GM21515 (cell line): Measurements from ENCODE around the gene MTA1.

Experiments
- ATAC-seq: cut with Tn5 transposase; IDR thresholded peaks from one replicate; pipeline ENCODE4 v1.9.1; 2021; ENCODE audit not compliant: unreplicated experiment

MTA1 gene

DNA sequence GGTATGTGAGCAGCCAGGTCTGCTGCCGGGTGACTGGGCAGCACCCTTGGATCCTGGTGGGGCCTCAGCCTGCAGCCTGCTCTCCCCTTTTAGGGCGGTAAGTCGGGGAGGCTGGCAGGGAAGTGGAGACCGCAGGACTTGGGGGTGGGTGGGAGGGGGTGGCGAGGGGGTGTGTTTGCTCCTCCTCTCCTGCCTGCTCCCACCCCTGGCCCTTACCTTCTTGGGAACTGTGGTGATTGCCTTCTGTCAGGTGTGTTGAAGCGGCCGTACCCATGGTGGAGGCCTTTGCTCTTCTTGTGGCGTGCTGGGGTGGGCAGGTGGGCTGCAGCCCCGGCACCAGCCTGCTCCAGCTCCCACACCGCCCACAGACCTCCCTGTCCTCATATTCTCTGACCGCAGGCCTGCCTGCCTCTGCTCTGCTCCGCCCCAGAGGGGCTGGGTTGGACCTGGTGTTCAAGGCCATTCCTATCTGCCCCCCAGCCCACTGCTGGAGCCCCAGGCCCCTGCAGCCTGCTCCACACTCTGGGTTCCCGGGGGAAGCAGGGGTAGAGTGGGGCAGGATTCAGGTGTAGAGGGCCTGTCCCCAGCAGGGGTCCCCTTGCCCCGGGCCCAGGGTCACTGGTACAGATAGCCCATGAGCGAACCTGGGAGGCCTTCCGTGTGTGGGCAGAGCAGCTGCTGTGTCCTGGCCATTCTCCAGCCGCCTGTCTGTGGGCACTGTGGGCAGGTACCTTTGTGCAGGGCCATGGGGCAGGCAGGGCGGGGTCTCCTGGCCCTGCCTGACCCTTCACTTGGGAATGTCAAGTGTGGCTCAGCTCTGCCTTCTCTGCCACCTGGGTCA is 76.6 kb downstream of the MTA1 start:
- no peak for ATAC-seq

DNA sequence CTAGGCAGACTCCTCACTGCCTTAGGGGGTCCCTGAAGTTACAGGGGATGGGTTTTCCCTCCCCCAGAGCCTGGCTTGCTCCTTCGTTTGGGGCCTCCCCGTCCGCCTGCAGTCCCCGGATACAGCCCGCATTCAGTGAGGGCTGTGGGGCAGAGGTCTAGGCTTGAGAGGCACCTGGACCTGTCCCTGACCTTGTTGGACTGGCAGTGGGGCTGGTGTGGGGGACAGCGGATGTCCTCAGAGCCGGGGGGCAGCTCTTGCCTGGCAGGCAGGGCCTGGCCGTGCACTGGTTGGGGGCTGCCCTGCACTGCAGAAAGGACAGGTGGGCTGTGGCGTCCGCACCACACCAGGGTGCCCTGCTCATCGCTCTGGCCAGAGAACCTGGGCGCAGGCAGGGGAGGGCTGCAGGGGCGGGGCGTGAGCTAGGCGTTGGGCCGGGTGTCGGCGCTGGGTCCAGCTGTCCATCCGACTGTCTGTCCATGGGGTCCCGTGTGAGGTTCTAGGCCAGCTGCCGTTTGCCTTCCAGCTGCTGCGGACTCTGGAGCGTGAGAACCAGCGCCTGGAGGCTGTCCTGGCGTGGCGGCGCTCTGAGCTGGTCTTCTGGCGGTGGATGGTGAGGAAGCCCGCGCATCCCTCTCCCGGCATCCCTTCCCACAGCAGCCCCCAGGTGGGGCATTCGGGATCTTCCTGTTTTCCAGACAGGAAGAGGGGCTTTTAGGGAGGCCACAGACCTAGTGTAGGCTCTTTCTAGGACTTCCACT is 77.4 kb downstream of the MTA1 start:
- ATAC-seq: no peak

DNA sequence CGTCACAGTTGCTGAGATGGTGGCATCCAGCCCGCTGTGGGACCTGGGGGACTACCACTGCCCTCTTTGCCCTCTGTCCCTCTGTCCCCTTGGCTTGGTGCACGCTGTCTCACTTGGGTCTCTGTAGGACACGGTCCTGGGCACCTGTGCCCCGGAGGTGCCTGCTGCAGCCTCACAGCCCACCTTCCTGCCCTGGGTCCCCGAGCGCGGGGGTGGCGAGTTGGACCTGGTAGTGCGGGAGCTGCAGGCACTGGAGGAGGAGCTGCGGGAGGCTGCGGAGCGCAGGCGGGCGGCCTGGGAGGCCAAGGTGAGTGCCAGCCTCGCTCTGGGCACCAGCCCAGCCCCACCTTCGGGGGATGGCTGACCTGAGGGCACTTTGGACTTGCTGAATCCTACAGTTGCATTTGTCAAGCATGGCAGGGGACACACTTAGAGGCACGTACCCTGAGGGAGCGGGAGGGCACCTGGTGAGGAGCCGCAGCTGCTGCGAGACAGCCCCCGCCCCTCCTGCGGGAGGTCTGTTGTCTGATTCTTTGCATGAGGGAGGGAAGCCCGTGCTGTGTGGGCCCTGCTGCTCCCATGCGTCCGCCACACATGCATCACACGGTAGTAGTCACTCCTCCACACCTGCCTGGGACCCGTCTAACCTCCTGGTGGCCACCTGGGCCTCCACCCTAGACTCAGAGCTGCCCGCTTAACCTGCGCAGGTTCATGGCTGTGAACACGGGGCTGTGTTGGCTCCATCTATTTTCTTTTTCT is 78.2 kb downstream of the MTA1 start:
- no peak for ATAC-seq

DNA sequence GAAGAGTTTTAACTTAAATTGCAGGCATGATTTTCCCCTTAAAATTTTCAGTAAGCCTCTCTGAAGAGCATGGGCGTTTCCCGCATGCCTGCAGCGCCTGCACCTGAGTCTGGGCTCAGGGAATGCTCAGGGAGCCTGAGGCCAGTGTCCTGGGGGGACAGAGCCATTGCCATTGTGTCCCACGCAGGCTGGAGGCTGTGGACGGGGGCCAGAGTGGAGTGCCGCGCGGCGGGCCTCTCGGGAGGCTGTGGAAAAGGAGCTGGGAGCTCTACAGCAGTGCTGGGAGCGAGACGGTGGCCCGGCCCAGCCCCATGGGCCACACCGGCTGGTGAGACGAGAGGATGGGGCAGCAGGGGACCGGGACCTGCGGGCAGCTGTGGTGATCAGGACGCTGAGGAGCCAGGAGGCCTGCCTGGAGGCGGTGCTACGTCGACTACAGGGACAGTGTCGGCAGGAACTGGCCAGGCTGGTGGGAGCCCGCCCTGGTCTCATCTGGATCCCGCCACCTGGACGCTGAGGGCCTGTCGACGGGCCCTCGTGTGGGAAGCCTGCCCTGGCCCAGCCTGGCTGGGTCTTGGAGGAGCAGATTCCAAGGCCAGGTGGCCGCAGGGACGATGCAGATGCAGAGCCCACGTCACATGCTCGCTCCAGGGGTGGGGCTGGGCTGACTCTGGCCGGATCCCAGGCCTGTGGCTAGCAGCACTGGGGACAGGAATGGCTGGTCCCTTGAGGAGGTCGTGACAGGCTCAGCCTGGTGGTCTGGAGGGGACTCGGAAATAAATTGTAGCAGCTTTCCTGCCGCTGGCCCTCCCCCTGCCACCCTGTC is 79.0 kb downstream of the MTA1 start:
- ATAC-seq: no peak

DNA sequence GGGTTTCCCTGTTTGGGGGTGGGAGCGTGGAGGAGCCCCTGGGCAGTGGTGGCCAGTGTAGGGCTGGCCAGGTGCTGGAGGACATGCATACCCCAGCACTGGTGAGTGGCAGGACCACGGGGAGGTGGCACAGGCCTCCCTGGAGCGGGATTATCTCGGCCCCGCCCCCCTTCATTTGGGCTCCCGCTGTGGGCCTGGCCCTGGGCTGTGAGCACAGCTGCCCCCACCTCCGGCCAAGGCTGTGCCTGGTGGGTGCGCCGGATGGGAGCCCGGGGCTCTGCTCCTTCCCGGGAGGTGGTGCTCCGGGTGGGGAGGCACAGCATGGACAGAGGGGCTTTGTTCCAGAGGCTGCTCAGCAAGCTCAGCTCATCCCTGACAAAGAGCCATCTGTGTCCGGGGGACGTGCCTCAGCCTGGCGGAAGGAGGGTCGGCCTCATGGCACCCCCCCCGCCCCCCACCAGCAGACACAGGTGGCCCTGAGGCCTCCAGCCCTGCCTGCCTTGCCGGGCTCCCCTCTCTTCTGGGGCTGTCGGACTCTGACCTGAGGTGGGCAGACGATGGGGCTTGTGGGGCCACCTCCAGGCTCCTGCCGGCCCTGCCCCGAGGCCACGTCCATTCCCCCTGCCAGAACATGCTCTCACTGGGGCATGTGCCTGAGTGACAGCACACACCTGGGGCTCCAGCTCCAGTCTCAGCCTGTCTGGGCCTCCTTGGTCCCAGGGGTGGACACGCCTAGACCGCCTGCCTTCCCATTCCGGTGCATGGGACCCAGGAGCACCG is 79.8 kb downstream of the MTA1 start:
- ATAC-seq: no peak

DNA sequence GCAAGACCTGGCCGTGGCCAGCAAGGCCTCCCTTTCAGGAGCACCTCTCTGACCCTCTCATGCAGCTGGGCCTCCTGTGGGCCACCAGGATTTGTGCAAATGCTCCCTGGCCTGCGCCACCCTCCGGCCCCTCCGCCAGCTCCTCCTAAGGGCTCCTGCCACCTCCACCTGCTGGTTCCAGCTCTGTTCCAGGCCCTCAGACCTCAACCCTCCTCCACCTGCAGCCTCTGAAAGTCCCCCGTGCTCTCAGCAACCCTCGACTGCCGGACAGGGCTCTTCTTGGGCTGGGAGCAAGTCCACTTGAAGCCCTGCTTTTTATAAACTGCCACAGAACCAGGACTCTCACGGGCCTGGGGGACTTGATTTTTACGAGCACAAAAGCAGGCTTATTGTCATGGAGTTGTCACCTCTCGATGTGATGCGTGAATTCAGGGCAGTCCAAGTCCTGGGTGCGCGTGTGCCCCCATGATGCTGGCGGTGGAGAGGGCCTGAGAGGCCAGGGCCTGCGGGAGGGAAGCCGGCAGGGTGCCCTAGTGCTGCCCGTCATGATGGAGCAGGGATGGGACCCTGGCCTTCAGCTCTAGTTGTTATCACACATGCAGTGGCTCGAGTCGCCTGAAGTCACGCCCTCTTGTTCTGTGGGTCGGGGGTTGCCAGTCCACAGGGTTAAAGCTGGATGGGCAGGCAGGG is 80.6 kb downstream of the MTA1 start:
- no peak for ATAC-seq

DNA sequence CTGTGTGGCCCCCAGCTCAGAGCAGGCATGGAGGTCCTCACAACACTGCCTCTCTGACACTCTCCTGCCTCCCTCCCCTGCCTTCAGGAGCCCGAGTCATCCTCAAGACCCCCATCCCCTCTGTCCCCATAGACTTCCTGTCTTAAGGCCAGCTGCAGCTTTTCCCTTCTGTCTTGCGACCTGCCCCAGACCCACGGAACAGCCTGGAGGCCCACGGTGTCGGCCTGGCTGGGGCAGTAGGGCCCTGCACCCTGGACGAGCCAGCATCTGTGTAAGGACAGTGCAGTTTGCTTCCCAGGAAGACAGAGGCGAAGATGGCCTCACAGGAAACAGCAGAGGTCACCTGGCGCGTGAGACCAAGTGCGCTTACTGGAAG is 81.1 kb downstream of the MTA1 start:
- no peak for ATAC-seq

DNA sequence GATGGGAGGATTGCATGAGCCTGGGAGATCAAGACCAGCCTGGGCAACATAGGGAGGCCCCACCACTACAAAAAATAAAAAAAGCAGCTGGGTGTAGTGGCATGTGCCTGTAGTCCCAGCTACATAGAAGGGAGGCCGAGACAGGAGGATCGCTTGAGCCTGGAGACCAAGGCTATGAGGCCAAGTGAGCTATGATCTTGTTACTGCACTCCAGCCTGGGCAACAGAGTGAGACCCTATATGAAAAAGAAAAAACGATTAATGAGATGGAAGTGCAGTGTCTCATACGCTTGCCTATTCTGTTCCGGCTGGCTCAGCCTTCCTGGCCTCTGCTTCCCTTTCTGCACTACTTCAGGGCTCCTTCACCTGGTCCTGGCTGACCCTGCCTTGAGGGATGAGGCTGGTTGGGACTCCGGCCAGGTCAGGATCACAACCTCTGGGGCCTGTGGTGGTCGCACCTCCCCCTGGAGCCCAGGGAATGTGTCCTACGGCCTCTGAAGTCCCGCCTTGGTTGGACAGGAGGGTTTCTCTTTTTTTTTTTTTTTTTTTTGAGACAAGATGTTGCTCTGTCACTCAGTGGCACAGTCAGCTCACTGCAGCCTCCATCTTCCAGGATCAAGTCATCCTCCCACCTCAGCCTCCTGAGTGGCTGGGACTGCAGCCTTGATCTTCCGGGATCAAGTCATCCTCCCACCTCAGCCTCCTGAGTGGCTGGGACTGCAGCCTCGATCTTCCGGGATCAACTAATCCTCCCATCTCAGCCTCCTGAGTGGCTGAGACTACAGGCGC is 82.1 kb downstream of the MTA1 start:
- no peak for ATAC-seq

DNA sequence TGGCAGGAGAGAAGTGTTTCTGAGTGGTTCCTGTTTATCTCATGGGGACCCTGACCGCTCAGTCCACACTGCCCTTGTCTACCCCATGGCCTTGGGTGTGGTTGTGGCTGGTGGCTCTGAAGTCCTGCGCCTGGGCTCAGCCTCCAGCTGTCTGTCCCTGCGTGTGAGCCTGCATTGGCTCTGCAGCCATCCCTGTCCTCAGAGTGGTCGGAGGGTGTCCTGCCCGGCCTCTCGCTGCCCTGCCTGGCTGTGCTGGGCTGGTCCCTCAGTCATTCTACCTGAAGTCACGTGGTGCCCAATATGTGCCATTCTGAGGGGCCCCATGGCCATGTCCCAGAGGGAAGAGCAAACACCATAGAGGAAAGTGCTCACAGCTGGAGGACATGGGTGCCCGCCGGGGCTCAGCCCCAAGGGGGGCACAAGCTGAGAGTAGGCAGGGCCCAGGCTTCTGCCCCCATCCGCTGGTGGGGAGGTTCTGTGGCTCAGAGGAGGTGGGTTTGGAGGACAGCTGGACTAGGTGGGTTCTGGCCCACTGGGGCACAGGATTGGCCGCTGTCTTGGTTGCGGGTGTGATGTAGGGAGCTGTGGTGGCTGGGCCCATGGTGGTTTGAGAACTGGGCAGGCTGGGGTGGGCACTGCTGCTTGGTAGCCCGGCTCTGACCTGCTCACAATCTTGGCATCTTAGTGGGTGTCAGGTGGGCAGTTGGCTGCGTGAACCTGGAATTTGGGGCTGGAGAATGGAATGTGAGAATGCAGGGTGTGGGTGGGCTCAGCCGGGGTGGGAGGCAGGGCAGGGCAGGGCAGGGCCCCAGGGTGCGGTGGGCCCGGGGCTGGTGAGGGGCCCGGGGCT is 83.0 kb downstream of the MTA1 start:
- ATAC-seq: no peak

DNA sequence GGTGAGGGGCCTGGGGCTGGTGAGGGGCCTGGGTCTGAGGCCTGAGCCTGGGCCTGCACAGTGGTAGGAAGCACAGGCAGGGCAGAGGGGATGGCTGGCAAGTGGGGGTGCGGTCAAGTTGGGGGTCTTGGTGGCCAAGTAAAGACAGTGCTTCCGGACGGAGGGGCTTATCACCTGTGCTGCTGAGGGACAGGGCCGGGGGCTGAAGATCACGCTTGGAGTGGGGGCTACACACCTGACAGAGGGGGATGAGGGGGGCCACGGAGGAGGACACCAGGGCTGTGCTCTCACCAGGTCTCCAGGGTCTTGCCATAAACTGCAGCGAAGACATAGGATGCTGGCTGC is 83.6 kb downstream of the MTA1 start:
- no peak for ATAC-seq

DNA sequence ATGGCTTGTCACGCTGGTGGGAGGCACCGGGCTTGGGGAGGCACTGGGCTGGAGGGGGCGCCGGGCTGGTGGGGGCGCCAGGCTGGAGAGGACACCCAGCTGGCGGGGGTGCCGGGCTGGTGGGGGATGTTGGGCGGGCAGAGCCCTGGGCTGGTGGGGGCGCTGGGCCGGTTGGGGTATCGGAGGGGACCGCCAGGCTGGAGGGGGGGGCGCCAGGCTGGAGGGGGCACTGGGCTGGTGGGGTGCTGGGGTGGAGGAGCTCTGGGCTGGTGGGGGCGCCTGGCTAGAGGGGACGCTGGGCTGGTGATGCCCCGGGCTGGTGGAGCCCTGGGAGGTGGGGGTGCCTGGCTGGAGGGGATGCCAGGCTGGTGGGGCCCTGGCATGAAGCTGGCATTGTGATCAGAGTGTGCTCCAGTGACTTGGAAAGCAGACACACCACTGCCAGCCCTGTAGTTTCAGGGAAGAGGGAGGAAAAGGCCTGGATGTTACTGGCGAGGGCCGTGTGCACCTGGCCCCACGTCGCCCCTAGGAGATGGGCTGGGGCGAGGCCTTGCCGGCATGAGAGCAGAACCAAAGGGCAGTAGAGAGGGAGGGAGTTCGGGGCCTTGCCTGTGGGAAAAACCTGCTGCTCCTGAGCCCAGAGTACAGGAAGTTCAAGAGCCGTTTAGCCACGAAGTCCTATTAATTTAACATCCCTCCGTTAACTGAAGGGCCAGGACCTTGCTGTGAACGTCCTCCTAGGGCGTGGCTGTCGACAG is 84.5 kb downstream of the MTA1 start:
- ATAC-seq: no peak

DNA sequence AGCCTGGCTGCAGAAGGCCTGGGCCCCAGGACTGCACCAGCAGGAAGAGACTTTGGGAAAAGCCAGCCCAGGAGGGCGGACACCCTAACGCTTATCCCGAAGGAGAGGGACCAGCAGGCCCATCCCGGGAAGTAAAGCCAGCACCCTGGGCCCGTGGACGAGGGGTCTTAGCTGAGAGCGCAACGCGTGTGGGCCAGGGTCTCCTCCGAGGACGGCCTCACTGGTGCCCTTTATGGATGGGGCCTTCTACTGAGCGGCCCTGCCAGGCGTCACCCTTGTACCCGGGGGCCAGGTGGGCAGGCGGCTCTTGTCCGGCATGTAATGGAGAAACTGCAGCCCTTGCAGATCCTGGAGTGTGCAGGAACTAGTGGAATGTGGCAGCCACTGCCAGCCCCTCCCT is 85.5 kb downstream of the MTA1 start:
- no peak for ATAC-seq

DNA sequence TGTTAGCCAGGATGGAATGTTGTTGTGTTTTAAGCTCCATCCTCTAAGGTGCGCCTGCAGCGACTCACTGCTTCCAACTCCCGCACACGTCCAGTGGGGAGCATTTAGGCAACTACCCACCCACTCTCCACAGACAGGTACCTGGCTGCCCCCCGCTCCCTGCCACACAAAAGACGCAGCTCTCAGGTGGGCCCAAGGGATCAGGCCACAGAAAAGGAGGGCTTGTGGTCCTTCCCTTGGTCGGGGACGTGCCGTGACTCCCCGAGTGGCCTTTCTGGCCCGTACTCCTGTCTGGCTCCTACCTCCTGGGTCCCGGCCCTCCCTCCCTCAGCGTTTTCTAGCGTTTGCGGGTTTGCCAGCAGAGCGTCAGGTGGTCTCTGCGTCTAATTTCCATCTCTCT is 87.6 kb downstream of the MTA1 start:
- no peak for ATAC-seq

DNA sequence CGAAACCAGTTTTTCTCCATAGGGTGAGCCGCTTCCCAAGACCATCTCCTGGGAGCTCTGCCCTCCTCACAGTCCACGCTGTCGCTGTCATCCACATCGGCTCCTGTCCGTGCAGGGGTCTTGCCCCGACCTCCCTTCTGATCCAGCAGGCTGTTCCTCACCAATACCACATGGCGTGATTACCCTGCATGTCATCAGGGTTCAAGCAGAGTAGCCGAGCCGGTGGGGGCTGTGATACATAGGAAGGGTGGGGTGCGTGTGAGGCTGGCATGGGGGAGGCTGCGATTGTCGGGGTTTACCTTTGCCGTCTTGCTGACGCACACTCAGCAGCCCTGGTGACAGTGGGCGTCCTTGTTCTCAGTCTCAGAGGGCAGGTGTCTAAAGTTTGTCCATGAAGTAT is 88.4 kb downstream of the MTA1 start:
- no peak for ATAC-seq

DNA sequence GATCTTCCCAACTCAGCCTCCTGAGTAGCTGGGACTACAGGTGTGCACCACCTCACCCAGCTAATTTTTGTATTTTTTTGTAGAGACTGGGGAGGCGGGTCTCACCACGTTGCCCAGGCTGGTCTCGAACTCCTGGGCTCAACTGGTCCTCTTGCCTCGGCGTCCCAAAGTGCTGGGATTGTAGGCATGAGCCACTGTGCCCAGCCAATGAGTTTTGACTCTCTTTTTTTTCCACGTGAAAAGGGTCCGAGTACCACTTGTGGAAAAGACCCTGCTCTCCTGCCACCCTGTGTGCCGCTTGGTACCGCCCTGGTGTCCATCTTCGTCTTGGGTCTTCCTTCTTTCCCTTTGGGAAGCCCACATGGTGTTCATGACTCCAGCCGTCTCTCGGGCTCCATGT is 89.0 kb downstream of the MTA1 start:
- no peak for ATAC-seq

DNA sequence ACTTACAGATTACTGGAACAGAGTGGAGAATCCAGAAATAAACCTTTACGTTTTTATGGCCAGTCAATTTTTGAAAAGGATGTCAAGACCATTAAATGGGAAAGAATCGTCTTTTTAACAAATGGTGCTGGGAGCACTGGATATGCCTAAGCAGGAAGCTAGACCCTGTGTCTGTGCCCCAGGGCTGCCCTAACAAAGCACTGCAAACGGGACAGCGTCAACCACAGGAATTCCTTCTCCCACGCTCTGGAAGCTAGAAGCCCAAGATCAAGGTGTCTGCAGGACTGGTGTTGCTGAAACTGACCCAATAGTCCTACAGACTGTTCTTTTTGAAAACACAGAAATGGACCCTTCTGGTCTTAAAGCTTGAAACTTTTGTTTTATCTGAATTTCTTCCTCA is 97.5 kb downstream of the MTA1 start:
- ATAC-seq: no peak

DNA sequence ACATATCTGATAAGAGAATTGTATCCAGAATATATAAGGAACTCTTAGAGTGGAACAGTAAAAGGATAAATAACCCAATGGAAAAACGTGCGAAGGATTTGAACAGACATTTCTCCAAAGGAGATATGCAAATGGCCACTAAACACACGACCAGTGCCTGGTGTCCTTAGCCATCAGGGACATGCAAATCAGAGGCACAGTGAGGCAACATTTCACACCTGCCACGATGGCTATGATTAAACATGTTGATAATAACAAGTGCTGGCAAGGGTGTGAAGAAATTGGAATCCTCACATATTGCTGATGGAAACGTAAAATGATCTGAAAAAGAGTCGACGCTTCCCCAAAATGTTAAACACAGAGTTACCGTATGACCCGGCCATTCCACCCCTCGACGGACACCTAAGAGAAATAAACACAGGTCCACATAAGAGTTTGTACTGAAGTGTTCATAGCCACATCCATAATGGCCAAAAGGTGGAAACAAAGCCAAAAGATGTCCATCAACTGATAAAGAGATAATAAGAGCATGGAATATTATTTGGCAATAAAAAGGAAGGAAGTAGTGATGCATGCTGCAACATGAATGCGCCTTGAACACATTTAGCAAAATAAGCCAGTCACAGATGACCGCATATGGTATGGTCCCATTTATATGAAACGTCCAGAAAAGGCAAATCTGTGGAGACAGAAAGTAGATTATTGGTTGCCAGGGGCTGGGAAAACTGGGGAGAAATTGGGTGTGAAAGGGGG is 100.5 kb downstream of the MTA1 start:
- no peak for ATAC-seq
